Epithelial cell of proximal tubule (primary cell): Measurements from ENCODE around the gene ASIC5. TPM values are rescaled to one million over a fixed set of nuclear protein-coding genes. Genes with fewer than 3 reads are reported as not detected.
A peak's percentile ranks its signal among the peaks of the same experiment; 100 is the strongest.

ENCODE experiments used
- DNase-seq: peaks from one replicate; pipeline ENCODE4 v3.0.0-alpha.2; 2011; ENCODE audit warnings: low read depth
- H3K4me3 ChIP-seq: 2 replicates; pipeline ENCODE4 v1.5.1; 2011; ENCODE audit warnings: low read depth, mild to moderate bottlenecking, low read length
- CTCF ChIP-seq: conservative IDR thresholded peaks from 2 replicates; pipeline ENCODE4 v1.5.1; 2012; ENCODE audit warnings: low read depth, mild to moderate bottlenecking, low read length
- total RNA-seq: library from RNA; depleted of rRNA; stranded (reverse); fragments of >200 nt; gene quantifications from 2 replicates; pipeline ENCODE4 v1.2.3, GENCODE V29; 2015

ASIC5 gene
- total RNA-seq, 1 donor from 2014 or later = not detected

GRCh38 chr4:155822572-155822971 is 43.5 kb downstream of the ASIC5 start:
- no peak for TF ChIP-seq CTCF
- no peak for DNase-seq
- H3K4me3 ChIP-seq = no peak overlapping the region

GRCh38 chr4:155820887-155821518 is 45.1 kb downstream of the ASIC5 start:
- DNase-seq = no peak
- H3K4me3 ChIP-seq = no peak overlapping the region
- no peak for TF ChIP-seq CTCF

DNA sequence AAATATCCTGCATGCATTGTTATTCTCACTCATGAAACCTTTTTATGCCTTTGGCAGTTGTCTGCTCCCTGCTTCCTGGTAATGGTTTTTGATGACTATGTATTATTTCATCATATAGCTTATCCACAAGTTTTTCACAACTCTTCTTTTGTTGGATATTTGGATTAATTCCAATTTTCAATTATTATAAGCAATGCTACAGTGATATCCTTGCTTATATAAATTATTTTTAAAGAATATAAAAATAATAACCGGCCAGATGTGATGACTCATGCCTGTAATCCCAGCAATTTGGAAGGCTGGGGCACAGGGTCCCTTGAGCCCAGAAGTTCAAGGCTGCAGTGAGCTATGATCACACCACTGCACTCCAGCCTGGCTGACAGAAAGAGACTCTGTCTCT is 47.0 kb downstream of the ASIC5 start:
- DNase-seq = no peak
- TF ChIP-seq CTCF = no peak
- no peak overlapping the region for H3K4me3 ChIP-seq

DNA sequence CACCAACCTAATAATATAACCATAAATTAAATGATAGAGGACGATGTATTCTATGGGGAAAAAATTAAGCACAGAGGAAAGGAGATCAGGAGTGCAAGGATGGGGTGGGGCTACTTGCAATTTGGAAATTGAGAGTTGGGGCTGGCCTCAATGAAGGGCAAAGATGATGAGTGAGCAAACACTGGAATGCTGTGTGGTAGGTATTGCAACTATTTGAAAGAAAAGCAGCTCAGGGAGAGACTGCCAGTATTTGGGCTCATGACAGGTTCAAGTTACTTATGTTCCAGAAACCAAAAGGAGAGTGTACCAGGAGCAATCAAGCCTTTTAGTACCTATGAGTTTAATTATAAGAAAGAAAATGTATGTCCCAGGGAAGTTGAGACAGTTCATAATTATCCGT is 47.4 kb downstream of the ASIC5 start:
- DNase-seq = no peak
- H3K4me3 ChIP-seq = no peak overlapping the region
- TF ChIP-seq CTCF = no peak

GRCh38 chr4:155811083-155811482 is 55.0 kb downstream of the ASIC5 start:
- DNase-seq = no peak
- H3K4me3 ChIP-seq = no peak overlapping the region
- no peak for TF ChIP-seq CTCF

- DNase-seq = peak; percentile 68
- H3K4me3 ChIP-seq = no peak overlapping the region
- TF ChIP-seq CTCF = peak; percentile 75
These were observed 56.2 kb downstream of the ASIC5 start for GRCh38 chr4:155809835-155810234.

DNA sequence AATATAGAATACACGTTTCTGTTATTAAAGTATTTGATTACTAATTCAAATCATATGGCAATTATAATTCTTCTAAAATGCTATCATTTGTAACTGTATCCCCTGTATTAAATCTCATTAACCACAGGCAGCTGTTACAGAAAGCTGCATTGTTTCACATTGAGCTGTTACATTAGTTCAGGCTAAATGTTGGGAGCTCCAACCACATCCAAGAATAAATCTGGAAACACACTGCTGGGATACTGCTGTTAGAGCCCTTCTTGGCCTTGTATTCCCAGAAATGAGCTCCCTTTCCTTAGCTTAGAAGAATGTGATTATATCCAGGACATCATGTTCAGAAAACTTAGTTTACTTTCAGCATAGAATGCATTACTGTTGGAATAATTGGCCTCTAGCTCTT is 59.1 kb downstream of the ASIC5 start:
- no peak overlapping the region for H3K4me3 ChIP-seq
- DNase-seq = no peak
- no peak for TF ChIP-seq CTCF
